GM12878 (cell line): Measurements from ENCODE around the gene PKMYT1. TPM values are rescaled to one million over a fixed set of nuclear protein-coding genes. Genes with fewer than 3 reads are reported as not detected.

ENCODE experiments used
- ATAC-seq: fragments of 200-7000 bp; cut with Tn5 transposase; 3 replicates; pipeline ENCODE4 v1.9.1; 2020; ENCODE audit warnings: mild to moderate bottlenecking, moderate library complexity
- BruUV-seq: library from RNA; stranded (reverse); fragments of 400-500 nt; replicated peaks from 2 replicates; lab custom pipeline; 2021; lab: Mats Ljungman, UMichigan
- CTCF ChIA-PET: fragments of 300-600 bp; sonication (Branson Sonifier 250); formaldehyde crosslinking; extraction: SDS; loops from one replicate; lab custom pipeline; 2021; ENCODE audit warnings: inconsistent platforms; lab: Yijun Ruan, JAX
- POLR2A ChIA-PET: fragments of 350-600 bp; formaldehyde crosslinking; extraction: SDS; loops from one replicate; lab custom pipeline; 2021; ENCODE audit warnings: inconsistent platforms; lab: Charles Lee
- RAD21 ChIA-PET: fragments of 300-600 bp; sonication (Branson Sonifier 250); formaldehyde crosslinking; loops from one replicate; lab custom pipeline; 2023; ENCODE audit warnings: antibody characterized with exemption; ENCODE audit not compliant: unreplicated experiment; lab: Charles Lee
- SMC1A ChIA-PET: fragments of 300-600 bp; sonication (Branson Sonifier 250); formaldehyde crosslinking; loops from one replicate; lab custom pipeline; 2023; ENCODE audit not compliant: unreplicated experiment, uncharacterized antibody; lab: Charles Lee
- DNase-seq: peaks from one replicate; pipeline ENCODE4 v3.0.0-alpha.2; 2011; ENCODE audit warnings: low read depth, low spot score
- FAIRE-seq: peaks from 3 replicates; lab custom pipeline; 2011; peaks lifted over from hg19 to GRCh38; lab: Jason Lieb, UNC
- H2AFZ ChIP-seq: 2 replicates; pipeline ENCODE4 v1.6.0; 2011; ENCODE audit warnings: low read depth, low read length, control low read depth; ENCODE audit not compliant: control insufficient read depth
- H3K27ac ChIP-seq: 2 replicates; pipeline ENCODE4 v1.5.1; 2011; ENCODE audit warnings: control low read depth; ENCODE audit not compliant: control insufficient read depth, insufficient read depth
- H3K27me3 ChIP-seq, 2 experiments: replicated peaks in 1 of 2; 2 replicates each; pipeline versions ENCODE4 v1.6.0 to v1.6.1; 2011; ENCODE audit warnings: low read length in 1 of 2; ENCODE audit not compliant: control insufficient read depth in 2 of 2, insufficient read depth in 2 of 2
- H3K36me3 ChIP-seq, 2 experiments: 2 replicates each; pipeline ENCODE4 v1.5.1; 2011; ENCODE audit warnings: low read length in 1 of 2; ENCODE audit not compliant: control insufficient read depth in 2 of 2, insufficient read depth in 2 of 2
- H3K4me1 ChIP-seq: 2 replicates; pipeline ENCODE4 v1.6.1; 2011; ENCODE audit warnings: mild to moderate bottlenecking, low read length, moderate library complexity, mixed read lengths; ENCODE audit not compliant: control insufficient read depth, insufficient read depth
- H3K4me2 ChIP-seq: 2 replicates; pipeline ENCODE4 v1.6.0; 2011; ENCODE audit warnings: control low read depth; ENCODE audit not compliant: control insufficient read depth, insufficient read depth
- H3K4me3 ChIP-seq: fragments of 200-600 bp; sonication (generic); 2 replicates; pipeline ENCODE4 v1.5.1; 2016
- H3K79me2 ChIP-seq: 2 replicates; pipeline ENCODE4 v1.6.0; 2011; ENCODE audit warnings: low read length; ENCODE audit not compliant: control insufficient read depth, insufficient read depth
- H3K9ac ChIP-seq: 2 replicates; pipeline ENCODE4 v1.8.0; 2011; ENCODE audit warnings: low read length, control low read depth, mixed read lengths; ENCODE audit not compliant: control insufficient read depth, insufficient read depth
- H3K9me3 ChIP-seq: replicated peaks from 3 replicates; pipeline ENCODE4 v1.5.1; 2011; ENCODE audit warnings: mild to moderate bottlenecking, low read length; ENCODE audit not compliant: control insufficient read depth, insufficient read depth
- H4K20me1 ChIP-seq: 2 replicates; pipeline ENCODE4 v1.6.0; 2011; ENCODE audit not compliant: control insufficient read depth, insufficient read depth
- CEBPB ChIP-seq, 2 experiments: fragments of 150-350 bp in 1 of 2; IDR thresholded peaks; 2 replicates each; pipeline ENCODE4 v1.6.1; 2012 to 2014; ENCODE audit warnings: low read depth in 2 of 2, low read length in 2 of 2, borderline replicate concordance in 1 of 2, inconsistent platforms in 1 of 2
- CREB1 ChIP-seq: IDR thresholded peaks from 2 replicates; pipeline ENCODE4 v1.6.1; 2012; ENCODE audit warnings: low read depth, mild to moderate bottlenecking, inconsistent platforms
- CTCF ChIP-seq, 3 experiments: IDR thresholded peaks in 2 of 3; conservative IDR thresholded peaks in 1 of 3; 2 replicates each; pipeline ENCODE4 v1.5.1; 2011; ENCODE audit warnings: low read depth in 3 of 3, low read length in 3 of 3, mild to moderate bottlenecking in 3 of 3, control low read depth in 2 of 3, moderate library complexity in 2 of 3, inconsistent platforms in 1 of 3, mixed read lengths in 1 of 3; ENCODE audit not compliant: control insufficient read depth in 2 of 3, insufficient read depth in 1 of 3; ENCODE audit errors: extremely low read depth in 1 of 3
- E2F4 ChIP-seq: IDR thresholded peaks from 2 replicates; pipeline ENCODE4 v1.6.1; 2012; ENCODE audit warnings: low read depth, low read length, improper control_type of control experiment
- ETV6 ChIP-seq, 2 experiments: fragments of 450-650 bp in 1 of 2; IDR thresholded peaks in 1 of 2; conservative IDR thresholded peaks in 1 of 2; 2 replicates each; pipeline ENCODE4 v1.6.1; 2014; ENCODE audit warnings: antibody characterized with exemption in 1 of 2, borderline replicate concordance in 1 of 2, low read depth in 1 of 2, mild to moderate bottlenecking in 1 of 2, moderate library complexity in 1 of 2
- FOS ChIP-seq: IDR thresholded peaks from 3 replicates; pipeline ENCODE4 v1.6.1; 2011; ENCODE audit warnings: borderline replicate concordance; ENCODE audit not compliant: insufficient read length; ENCODE audit errors: extremely low read depth
- GABPA ChIP-seq: IDR thresholded peaks from 2 replicates; pipeline ENCODE4 v1.6.1; 2014; ENCODE audit warnings: antibody characterized with exemption, low read depth, mild to moderate bottlenecking, inconsistent platforms
- IRF4 ChIP-seq: IDR thresholded peaks from 2 replicates; pipeline ENCODE4 v1.6.1; 2011; ENCODE audit warnings: low read depth, low read length
- KAT2A ChIP-seq: conservative IDR thresholded peaks from 2 replicates; pipeline ENCODE4 v1.6.1; 2011; ENCODE audit warnings: low read depth, low read length; ENCODE audit not compliant: control insufficient read depth
- LARP7 ChIP-seq: fragments of 450-650 bp; IDR thresholded peaks from 2 replicates; pipeline ENCODE4 v1.6.1; 2017; ENCODE audit warnings: mild to moderate bottlenecking
- MLLT1 ChIP-seq: fragments of 450-650 bp; IDR thresholded peaks from 2 replicates; pipeline ENCODE4 v1.6.1; 2016; ENCODE audit warnings: mild to moderate bottlenecking
- POLR2AphosphoS5 ChIP-seq: IDR thresholded peaks from 2 replicates; pipeline ENCODE4 v1.6.1; 2011; ENCODE audit warnings: mild to moderate bottlenecking, low read length, inconsistent platforms
- RAD51 ChIP-seq: fragments of 450-650 bp; IDR thresholded peaks from 2 replicates; pipeline ENCODE4 v1.6.1; 2016; ENCODE audit warnings: moderate library complexity, mild to moderate bottlenecking, inconsistent platforms
- RB1 ChIP-seq: fragments of 450-650 bp; formaldehyde crosslinking; IDR thresholded peaks from 2 replicates; pipeline ENCODE4 v1.6.1; 2017; ENCODE audit warnings: mild to moderate bottlenecking, borderline replicate concordance
- SMARCA5 ChIP-seq: fragments of 450-650 bp; IDR thresholded peaks from 2 replicates; pipeline ENCODE4 v1.6.1; 2017; ENCODE audit warnings: mild to moderate bottlenecking
- ZBED1 ChIP-seq: IDR thresholded peaks from 2 replicates; pipeline ENCODE4 v1.6.1; 2016; ENCODE audit warnings: borderline replicate concordance
- ZNF217 ChIP-seq: fragments of 450-650 bp; IDR thresholded peaks from 2 replicates; pipeline ENCODE4 v1.6.1; 2017; ENCODE audit warnings: antibody characterized with exemption, mild to moderate bottlenecking
- ZNF274 ChIP-seq: IDR thresholded peaks from one replicate; pipeline ENCODE4 v1.8.0; 2011; ENCODE audit not compliant: insufficient read length, insufficient read depth
- ZNF384 ChIP-seq: IDR thresholded peaks from 2 replicates; pipeline ENCODE4 v1.6.1; 2012; ENCODE audit warnings: low read depth, mild to moderate bottlenecking, low read length, improper control_type of control experiment, borderline replicate concordance
- WGBS: methylation state at CpG from one replicate; pipeline ENCODE4 v1.1.6; 2016; ENCODE audit warnings: low lambda C conversion rate; ENCODE audit not compliant: insufficient replicate concordance, insufficient coverage; ENCODE audit errors: missing lambda C conversion rate; 5-methylcytosine and 5-hydroxymethylcytosine counted together
- in situ Hi-C: fragments of 300-500 bp; cut with MboI; formaldehyde crosslinking; loops from 9 replicates; pipeline ENCODE4 v1.14.3; 2018; ENCODE audit warnings: mixed read lengths
- intact Hi-C: fragments of 100-400 bp; cut with micrococcal nuclease; formaldehyde crosslinking; loops from one replicate; pipeline ENCODE4 v1.14.2; 2022; ENCODE audit not compliant: unreplicated experiment
- polyA plus RNA-seq, 11 experiments: library from polyadenylated mRNA; depleted of rRNA in 4 of 11; unstranded in 6 of 11; stranded (reverse) in 5 of 11; fragments of >200 nt; fragmentation: Nextera tagmentation in 4 of 11; fragmentation: Illumina TruSeq in 1 of 11; extraction: Ambion mirVana in 4 of 11; extraction: Trizol in 1 of 11; gene quantifications; 1 replicate in 1 of 11; 2 replicates in 10 of 11; pipeline versions ENCODE4 v1.2.1 to v1.2.3, GENCODE V29; 2011 to 2016; ENCODE audit warnings: inconsistent platforms in 2 of 11, missing spikeins in 2 of 11, low read depth in 1 of 11
- total RNA-seq, 4 experiments: library from RNA; depleted of rRNA in 3 of 4; stranded (reverse); fragments of >200 nt in 3 of 4; fragmentation: Illumina TruSeq in 1 of 4; extraction: Trizol in 1 of 4; gene quantifications; 2 replicates each; pipeline versions ENCODE4 v1.2.1 to v1.2.3, GENCODE V29; 2013 to 2021

Gene PKMYT1
- total and polyA plus RNA-seq, 10 of the 15 experiments (the other 5 are each of a cell fraction or from before 2014, with no cell fraction given), result 4.6 to 101 (median 29.9) TPM

- RAD21 ChIA-PET, result interaction anchor here (1.0 to 6.5 kb wide), 9 partner anchors 8 to 102 kb away, joined by 4 to 94 read pairs (median 8); partner anchors contain the start of genes KREMEN2 and TNFRSF12A
- Histone ChIP-seq H3K27me3 (peaks cover 7 to 8% of the 10 kb centered on the region in 2 experiments), H3K79me2 (no peaks in the 10 kb centered on the region), H3K4me3 (no peak overlapping the region), H3K4me2 (no peak overlapping the region), H3K9me3 (no peaks in the 10 kb centered on the region), H2AFZ (no peak overlapping the region), H3K36me3 (peaks cover 4 to 7% of the 10 kb centered on the region in 2 experiments; a peak in 3 of 4 replicates), H4K20me1 (0 out of 2 replicates have a peak, but pooled peaks cover 3% of the 10 kb centered on the region), H3K27ac (no peak overlapping the region), H3K4me1 (peaks cover 6% of the 10 kb centered on the region), H3K9ac (no peak overlapping the region)
- WGBS, result 7% methylated on average over 49 of the region's 58 CpGs
- FAIRE-seq (peak; percentile 38), ATAC-seq (peak; percentile 64), DNase-seq (peak; percentile 23)
- POLR2A ChIA-PET, result interaction anchor here (0.7 to 1.4 kb wide), 5 partner anchors 20 to 105 kb away, joined by 3 to 4 read pairs (median 3); no protein-coding TSS in a partner anchor
- in situ Hi-C loops, result no loop called here
- SMC1A ChIA-PET, result interaction anchor here (0.6 to 10.1 kb wide), 8 partner anchors 12 to 1528 kb away, joined by 3 to 91 read pairs (median 4); no protein-coding TSS in a partner anchor
- no TSS peak for BruUV-seq
- CTCF ChIA-PET, result interaction anchor here (0.6 to 18.2 kb wide), 33 partner anchors 8 to 500 kb away, joined by 3 to 421 read pairs (median 4); partner anchors contain the start of genes PKMYT1, TNFRSF12A and ZNF213
- intact Hi-C loops, result loop anchor here (1.0 kb wide), 1 partner anchor 25 kb away; no protein-coding TSS in a partner anchor
- TF ChIP-seq CEBPB (IDR thresholded peaks at IDR 0.05; ENCODE audit: borderline replicate concordance in 1 of 2, low read depth in 2 of 2, low read length in 2 of 2) (no peak), ZNF274 (no peak), MLLT1 (no peak), KAT2A (no peak), ZNF217 (no peak), ETV6 (conservative IDR thresholded peaks at IDR 0.05 in 1 of 2, IDR thresholded peaks at IDR 0.05 in 1 of 2; ENCODE audit: borderline replicate concordance in 1 of 2, low read depth in 1 of 2) (no peak), CREB1 (peak; percentile 26; the same call in 1 of the 2 replicates), LARP7 (0 out of 2 replicates have a peak, but pooled peaks have one; percentile 49), POLR2AphosphoS5 (no peak), CTCF (IDR thresholded peaks at IDR 0.05 in 2 of 3, conservative IDR thresholded peaks at IDR 0.05 in 1 of 3; ENCODE audit: control insufficient read depth in 2 of 3, extremely low read depth in 1 of 3, insufficient read depth in 1 of 3, low read depth in 3 of 3, low read length in 3 of 3) (peak; percentile 65 to 94 (median 88)), SMARCA5 (no peak), FOS (no peak), E2F4 (no peak), RAD51 (no peak), GABPA (no peak), ZNF384 (no peak), IRF4 (no peak), ZBED1 (no peak), RB1 (no peak)
Observed at GRCh38 chr16:3027983-3028715, 47.9 kb upstream of the PKMYT1 start.
